ENCODE measurements around the gene PJA2. TPM values are rescaled to one million over a fixed set of nuclear protein-coding genes. Genes with fewer than 3 reads are reported as not detected.

Gene PJA2
- total and polyA plus RNA-seq, 2 donors (not counting 1 experiment from before 2014, with no cell fraction given): 82.7 to 107 TPM

- Histone ChIP-seq H4K20me1 (ENCODE audit: control insufficient read depth, extremely low read depth, insufficient read depth, low read length) (peaks cover 4% of the 10 kb centered on the region), H3K9me3 (ENCODE audit: control insufficient read depth, insufficient read depth, low read depth, low read length) (no peaks in the 10 kb centered on the region)
- DNase-seq (ENCODE audit: low read depth in 2 of 2): no peak
Measured at GRCh38 chr5:109403469-109403868, 6.3 kb downstream of the PJA2 start.

DNA sequence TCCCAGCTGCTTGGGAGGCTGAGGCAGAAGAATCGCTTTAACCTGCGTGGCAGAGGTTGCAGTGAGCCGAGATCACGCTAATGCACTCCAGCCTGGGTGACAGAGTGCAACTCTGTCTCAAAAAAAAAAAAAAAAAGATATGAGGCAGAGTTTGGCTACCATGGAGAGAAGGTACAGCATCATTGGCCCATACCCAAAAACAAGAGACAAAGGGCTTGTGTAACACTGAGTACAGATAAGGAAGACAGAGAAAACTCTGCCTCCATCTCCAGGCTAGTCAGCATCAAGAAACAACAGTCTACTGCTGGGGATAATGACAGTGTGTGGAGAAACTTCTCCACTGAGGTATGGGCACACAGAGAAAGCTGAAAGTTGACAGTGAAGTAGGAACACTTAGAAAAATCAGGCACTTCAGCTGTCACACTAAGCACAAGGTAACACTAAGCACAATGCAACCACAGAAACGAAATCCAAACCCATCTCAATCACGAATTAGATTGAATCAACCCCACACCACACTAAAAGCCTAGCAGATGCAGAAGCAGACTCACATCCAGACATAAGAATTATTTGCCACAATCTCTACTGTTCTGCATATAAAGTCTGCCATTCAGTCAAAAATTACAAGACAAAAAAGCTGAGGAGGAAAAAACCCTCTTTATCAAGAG is 10.5 kb downstream of the PJA2 start:
- Histone ChIP-seq H3K27me3 (ENCODE audit: control insufficient read depth, insufficient read depth, low read length) (no peaks in the 10 kb centered on the region), H3K27ac (ENCODE audit: insufficient read depth, low read length) (no peak overlapping the region), H3K9me3 (ENCODE audit: control insufficient read depth, insufficient read depth, low read depth, low read length) (no peaks in the 10 kb centered on the region), H3K4me1 (ENCODE audit: control insufficient read depth, extremely low read depth, insufficient read depth, low read length) (peaks cover 2% of the 10 kb centered on the region), H3K36me3 (ENCODE audit: control insufficient read depth, insufficient read depth, low read length) (no peaks in the 10 kb centered on the region), H3K9ac (ENCODE audit: insufficient read depth, low read length) (no peak overlapping the region), H3K79me2 (ENCODE audit: control insufficient read depth, insufficient read depth, low read length) (peaks cover 88% of the 10 kb centered on the region), H3K4me3 (replicated peaks in 1 of 4; ENCODE audit: control extremely low read depth in 1 of 4, insufficient read depth in 1 of 4, low read depth in 3 of 4, low read length in 4 of 4) (no peak overlapping the region), H4K20me1 (ENCODE audit: control insufficient read depth, extremely low read depth, insufficient read depth, low read length) (peaks cover 2% of the 10 kb centered on the region), H3K4me2 (ENCODE audit: extremely low read depth, insufficient read depth, low read length) (no peak overlapping the region), H2AFZ (ENCODE audit: low read length) (no peak overlapping the region)
- peak; percentile 11 to 65 for DNase-seq (ENCODE audit: low read depth in 2 of 2)
- TF ChIP-seq, protein P1, sequence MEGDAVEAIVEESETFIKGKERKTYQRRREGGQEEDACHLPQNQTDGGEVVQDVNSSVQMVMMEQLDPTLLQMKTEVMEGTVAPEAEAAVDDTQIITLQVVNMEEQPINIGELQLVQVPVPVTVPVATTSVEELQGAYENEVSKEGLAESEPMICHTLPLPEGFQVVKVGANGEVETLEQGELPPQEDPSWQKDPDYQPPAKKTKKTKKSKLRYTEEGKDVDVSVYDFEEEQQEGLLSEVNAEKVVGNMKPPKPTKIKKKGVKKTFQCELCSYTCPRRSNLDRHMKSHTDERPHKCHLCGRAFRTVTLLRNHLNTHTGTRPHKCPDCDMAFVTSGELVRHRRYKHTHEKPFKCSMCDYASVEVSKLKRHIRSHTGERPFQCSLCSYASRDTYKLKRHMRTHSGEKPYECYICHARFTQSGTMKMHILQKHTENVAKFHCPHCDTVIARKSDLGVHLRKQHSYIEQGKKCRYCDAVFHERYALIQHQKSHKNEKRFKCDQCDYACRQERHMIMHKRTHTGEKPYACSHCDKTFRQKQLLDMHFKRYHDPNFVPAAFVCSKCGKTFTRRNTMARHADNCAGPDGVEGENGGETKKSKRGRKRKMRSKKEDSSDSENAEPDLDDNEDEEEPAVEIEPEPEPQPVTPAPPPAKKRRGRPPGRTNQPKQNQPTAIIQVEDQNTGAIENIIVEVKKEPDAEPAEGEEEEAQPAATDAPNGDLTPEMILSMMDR (conservative IDR thresholded peaks at IDR 0.05 in 1 of 2, IDR thresholded peaks at IDR 0.05 in 1 of 2; ENCODE audit: low read depth in 1 of 2, low read length in 2 of 2): no peak
- no peak for TF ChIP-seq EZH2 (IDR thresholded peaks at IDR 0.05; ENCODE audit: low read length, missing control alignments)

More at GRCh38 chr5:109403469-109403868, 6.3 kb downstream of the PJA2 start:
- Histone ChIP-seq H3K27me3 (ENCODE audit: control insufficient read depth, insufficient read depth, low read length) (no peaks in the 10 kb centered on the region), H3K4me3 (replicated peaks in 1 of 4; ENCODE audit: control extremely low read depth in 1 of 4, insufficient read depth in 1 of 4, low read depth in 3 of 4, low read length in 4 of 4) (no peak overlapping the region), H2AFZ (ENCODE audit: low read length) (no peak overlapping the region), H3K79me2 (ENCODE audit: control insufficient read depth, insufficient read depth, low read length) (peaks cover 96% of the 10 kb centered on the region), H3K4me2 (ENCODE audit: extremely low read depth, insufficient read depth, low read length) (no peak overlapping the region), H3K4me1 (ENCODE audit: control insufficient read depth, extremely low read depth, insufficient read depth, low read length) (peaks cover 2% of the 10 kb centered on the region), H3K27ac (ENCODE audit: insufficient read depth, low read length) (no peak overlapping the region), H3K36me3 (ENCODE audit: control insufficient read depth, insufficient read depth, low read length) (no peaks in the 10 kb centered on the region), H3K9ac (ENCODE audit: insufficient read depth, low read length) (no peak overlapping the region)
- TF ChIP-seq EZH2 (IDR thresholded peaks at IDR 0.05; ENCODE audit: low read length, missing control alignments): no peak
- TF ChIP-seq, protein P1 (conservative IDR thresholded peaks at IDR 0.05 in 1 of 2, IDR thresholded peaks at IDR 0.05 in 1 of 2; ENCODE audit: low read depth in 1 of 2, low read length in 2 of 2): no peak

GRCh38 chr5:109396965-109397364 is 12.8 kb downstream of the PJA2 start:
- no peak overlapping the region for H3K27ac ChIP-seq (ENCODE audit: insufficient read depth, low read length)
- H3K9ac ChIP-seq (ENCODE audit: insufficient read depth, low read length): no peak overlapping the region
- H3K4me3 ChIP-seq (replicated peaks in 1 of 4; ENCODE audit: control extremely low read depth in 1 of 4, insufficient read depth in 1 of 4, low read depth in 3 of 4, low read length in 4 of 4): no peak overlapping the region
- H3K79me2 ChIP-seq (ENCODE audit: control insufficient read depth, insufficient read depth, low read length): peaks cover 85% of the 10 kb centered on the region
- no peaks in the 10 kb centered on the region for H3K36me3 ChIP-seq (ENCODE audit: control insufficient read depth, insufficient read depth, low read length)
- DNase-seq (ENCODE audit: low read depth in 2 of 2): no peak
- no peaks in the 10 kb centered on the region for H3K9me3 ChIP-seq (ENCODE audit: control insufficient read depth, insufficient read depth, low read depth, low read length)
- H3K4me1 ChIP-seq (ENCODE audit: control insufficient read depth, extremely low read depth, insufficient read depth, low read length): no peaks in the 10 kb centered on the region
- H3K27me3 ChIP-seq (ENCODE audit: control insufficient read depth, insufficient read depth, low read length): no peaks in the 10 kb centered on the region
- H3K4me2 ChIP-seq (ENCODE audit: extremely low read depth, insufficient read depth, low read length): no peak overlapping the region
- no peak for TF ChIP-seq EZH2 (IDR thresholded peaks at IDR 0.05; ENCODE audit: low read length, missing control alignments)
- TF ChIP-seq, protein P1 (conservative IDR thresholded peaks at IDR 0.05 in 1 of 2, IDR thresholded peaks at IDR 0.05 in 1 of 2; ENCODE audit: low read depth in 1 of 2, low read length in 2 of 2): no peak
- H4K20me1 ChIP-seq (ENCODE audit: control insufficient read depth, extremely low read depth, insufficient read depth, low read length): peaks cover 7% of the 10 kb centered on the region
- H2AFZ ChIP-seq (ENCODE audit: low read length): no peak overlapping the region

Measured in fibroblast of lung (primary cell).